Osteocyte (in vitro differentiated cells): ENCODE results near the gene SLC24A2. TPM values are rescaled to one million over a fixed set of nuclear protein-coding genes. Genes with fewer than 3 reads are reported as not detected.

Experiments used
- DNase-seq: peaks from one replicate; pipeline ENCODE4 v3.0.0; 2021; ENCODE audit warnings: mixed read lengths; ENCODE audit not compliant: unreplicated experiment; ENCODE audit errors: extremely low spot score
- H3K27ac Mint-ChIP-seq: one replicate; pipeline ENCODE4 v1.8.0; 2021; ENCODE audit warnings: mild to moderate bottlenecking, mixed read lengths; ENCODE audit not compliant: unreplicated experiment
- H3K27me3 Mint-ChIP-seq: one replicate; pipeline ENCODE4 v1.8.0; 2021; ENCODE audit warnings: mixed read lengths; ENCODE audit not compliant: unreplicated experiment
- H3K36me3 Mint-ChIP-seq: one replicate; pipeline ENCODE4 v1.8.0; 2021; ENCODE audit warnings: mixed read lengths; ENCODE audit not compliant: unreplicated experiment
- H3K4me1 Mint-ChIP-seq: one replicate; pipeline ENCODE4 v1.8.0; 2021; ENCODE audit warnings: mixed read lengths; ENCODE audit not compliant: unreplicated experiment
- H3K4me3 Mint-ChIP-seq: one replicate; pipeline ENCODE4 v1.8.0; 2021; ENCODE audit warnings: mild to moderate bottlenecking, moderate library complexity, mixed read lengths; ENCODE audit not compliant: unreplicated experiment
- H3K9me3 Mint-ChIP-seq: one replicate; pipeline ENCODE4 v1.8.0; 2021; ENCODE audit warnings: mixed read lengths; ENCODE audit not compliant: unreplicated experiment
- CTCF ChIP-seq: fragments of 200-600 bp; sonication (generic); IDR thresholded peaks from 2 replicates; pipeline ENCODE4 v1.5.0; 2021; ENCODE audit warnings: antibody characterized with exemption, mild to moderate bottlenecking, moderate library complexity
- total RNA-seq: library from RNA; stranded (reverse); gene quantifications from 2 replicates; pipeline ENCODE4 v1.2.1, GENCODE V29; 2021

Gene SLC24A2
- total RNA-seq, 1 donor from 2014 or later = not detected

GRCh38 chr9:19783500-19783899, 5.3 kb downstream of the SLC24A2 start:
- TF ChIP-seq CTCF = no peak
- no peak for DNase-seq
- Mint-ChIP-seq H3K36me3 (no peaks in the 10 kb centered on the region), H3K4me3 (no peak overlapping the region), H3K27ac (no peak overlapping the region), H3K4me1 (no peaks in the 10 kb centered on the region), H3K9me3 (no peaks in the 10 kb centered on the region), H3K27me3 (peaks cover 32% of the 10 kb centered on the region)

- DNase-seq = no peak
- TF ChIP-seq CTCF = no peak
- Mint-ChIP-seq H3K36me3 (no peaks in the 10 kb centered on the region), H3K4me3 (no peak overlapping the region), H3K9me3 (no peaks in the 10 kb centered on the region), H3K4me1 (no peaks in the 10 kb centered on the region), H3K27ac (no peak overlapping the region), H3K27me3 (peaks cover 20% of the 10 kb centered on the region)
Measured at GRCh38 chr9:19782005-19782404, 6.8 kb downstream of the SLC24A2 start.

GRCh38 chr9:19781240-19781639, 7.6 kb downstream of the SLC24A2 start:
- no peaks in the 10 kb centered on the region for H3K4me1 Mint-ChIP-seq

GRCh38 chr9:19771446-19771845, 17.4 kb downstream of the SLC24A2 start:
- H3K36me3 Mint-ChIP-seq = no peaks in the 10 kb centered on the region
- H3K4me3 Mint-ChIP-seq = no peak overlapping the region
- no peaks in the 10 kb centered on the region for H3K9me3 Mint-ChIP-seq
- H3K4me1 Mint-ChIP-seq = no peaks in the 10 kb centered on the region
- no peaks in the 10 kb centered on the region for H3K27me3 Mint-ChIP-seq
- no peak for DNase-seq
- TF ChIP-seq CTCF = no peak
- H3K27ac Mint-ChIP-seq = no peak overlapping the region

More at GRCh38 chr9:19781240-19781639, 7.6 kb downstream of the SLC24A2 start:
- Mint-ChIP-seq H3K36me3 (no peaks in the 10 kb centered on the region), H3K9me3 (no peaks in the 10 kb centered on the region), H3K27ac (no peak overlapping the region), H3K4me3 (no peak overlapping the region), H3K27me3 (peaks cover 17% of the 10 kb centered on the region)
- no peak for DNase-seq
- TF ChIP-seq CTCF = no peak

- Mint-ChIP-seq H3K27ac (no peak overlapping the region), H3K4me3 (no peak overlapping the region), H3K27me3 (no peaks in the 10 kb centered on the region), H3K9me3 (peaks cover 1% of the 10 kb centered on the region), H3K4me1 (no peaks in the 10 kb centered on the region), H3K36me3 (no peaks in the 10 kb centered on the region)
- DNase-seq = no peak
- no peak for TF ChIP-seq CTCF
Measured at GRCh38 chr9:19770973-19771372, 17.9 kb downstream of the SLC24A2 start.
